ENCODE data around the gene TSHZ3.

Gene TSHZ3

DNA sequence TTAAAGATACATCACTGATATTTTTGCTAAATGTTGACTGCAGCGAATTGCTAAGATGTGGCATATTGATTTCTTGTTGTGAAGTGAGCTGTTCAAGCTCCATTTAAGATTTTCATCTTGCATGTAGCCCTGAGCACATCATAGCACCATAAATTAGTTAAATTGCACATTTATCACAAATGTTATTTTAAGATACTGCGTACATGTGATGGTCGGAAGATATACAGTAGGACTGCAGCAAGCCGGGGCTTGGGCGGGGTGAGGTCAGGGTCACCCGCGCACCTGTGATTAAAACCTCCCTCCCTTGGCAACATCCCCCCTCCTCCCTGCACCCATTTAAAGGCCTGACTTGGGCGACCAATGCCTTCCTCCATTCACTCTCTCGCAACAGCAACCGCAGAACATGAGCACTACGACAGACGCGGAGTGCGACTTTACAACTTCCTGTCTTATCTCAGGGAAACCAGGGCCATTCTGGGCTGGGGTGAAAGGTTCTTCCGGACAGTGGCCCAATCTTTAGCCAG lies 76.6 kb downstream of the TSHZ3 start:
- H3K36me3 ChIP-seq (replicated peaks): no peaks in the 10 kb centered on the region
- no peaks in the 10 kb centered on the region for H3K4me1 ChIP-seq
- H3K9me3 ChIP-seq: no peaks in the 10 kb centered on the region
- no peak overlapping the region for H3K4me3 ChIP-seq
- in situ Hi-C loops (cut with MboI; ENCODE audit: low sequenced_read_pairs): no loop called here
- H3K27me3 ChIP-seq (ENCODE audit: low read depth): no peaks in the 10 kb centered on the region
- DNase-seq (ENCODE audit: low spot score in 2 of 2): no peak

DNA sequence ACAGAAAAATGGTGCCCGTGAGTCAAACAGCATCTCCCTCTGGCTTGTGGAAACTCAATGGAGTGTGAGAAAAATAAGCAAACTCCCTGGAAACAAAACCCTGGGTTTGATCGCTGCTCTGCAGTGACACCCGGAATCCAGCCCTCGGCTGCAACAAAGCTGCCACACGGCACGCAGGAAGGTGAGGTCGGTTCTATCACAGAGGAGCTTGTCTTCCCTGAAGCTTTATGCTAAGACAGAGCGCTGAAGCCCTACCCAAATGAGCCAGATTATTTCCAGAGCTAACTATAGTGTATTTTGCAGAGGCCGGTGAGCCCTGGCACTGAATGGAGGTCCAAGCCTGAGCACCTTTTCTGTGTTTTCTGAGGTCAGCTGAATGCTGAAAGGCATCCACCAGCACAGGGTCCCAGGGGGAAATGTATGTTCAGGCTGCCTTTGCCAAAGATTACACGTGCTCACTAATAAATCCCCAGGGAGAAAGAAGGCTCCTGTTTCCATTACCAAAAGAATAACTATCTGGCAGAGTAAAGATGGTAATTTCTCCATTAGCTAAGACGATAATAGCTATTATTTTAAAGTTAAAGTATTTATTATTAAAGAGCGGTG lies 77.8 kb downstream of the TSHZ3 start:
- Histone ChIP-seq H3K36me3 (replicated peaks) (no peaks in the 10 kb centered on the region), H3K4me1 (no peaks in the 10 kb centered on the region), H3K9me3 (no peaks in the 10 kb centered on the region), H3K4me3 (no peak overlapping the region), H3K27me3 (ENCODE audit: low read depth) (no peaks in the 10 kb centered on the region)
- in situ Hi-C loops (cut with MboI; ENCODE audit: low sequenced_read_pairs): no loop called here
- DNase-seq (ENCODE audit: low spot score in 2 of 2): no peak

DNA sequence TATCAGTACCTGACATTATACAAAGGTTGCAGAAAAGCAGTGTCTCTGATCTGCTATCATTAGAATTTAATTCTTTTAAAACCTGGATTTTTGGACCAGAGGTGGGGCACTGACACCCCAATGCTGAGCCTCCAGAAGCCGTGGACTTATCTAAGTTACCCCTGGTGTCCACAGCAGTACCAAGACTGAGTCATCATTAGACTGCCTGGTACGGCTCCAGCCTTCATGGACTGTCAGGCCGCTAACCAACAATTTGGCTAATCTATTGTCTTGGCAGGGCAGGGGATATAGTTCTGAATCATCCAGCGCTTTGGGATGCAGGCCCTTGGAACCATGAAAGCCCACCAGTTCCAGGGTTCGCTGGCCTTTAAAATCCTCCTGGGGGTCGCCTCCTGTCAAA lies 78.3 kb downstream of the TSHZ3 start:
- in situ Hi-C loops (cut with MboI; ENCODE audit: low sequenced_read_pairs): no loop called here
- no peaks in the 10 kb centered on the region for H3K9me3 ChIP-seq
- DNase-seq (ENCODE audit: low spot score in 2 of 2): no peak
- no peaks in the 10 kb centered on the region for H3K4me1 ChIP-seq
- H3K36me3 ChIP-seq (replicated peaks): no peaks in the 10 kb centered on the region
- H3K27me3 ChIP-seq (ENCODE audit: low read depth): no peaks in the 10 kb centered on the region
- H3K4me3 ChIP-seq: no peak overlapping the region

DNA sequence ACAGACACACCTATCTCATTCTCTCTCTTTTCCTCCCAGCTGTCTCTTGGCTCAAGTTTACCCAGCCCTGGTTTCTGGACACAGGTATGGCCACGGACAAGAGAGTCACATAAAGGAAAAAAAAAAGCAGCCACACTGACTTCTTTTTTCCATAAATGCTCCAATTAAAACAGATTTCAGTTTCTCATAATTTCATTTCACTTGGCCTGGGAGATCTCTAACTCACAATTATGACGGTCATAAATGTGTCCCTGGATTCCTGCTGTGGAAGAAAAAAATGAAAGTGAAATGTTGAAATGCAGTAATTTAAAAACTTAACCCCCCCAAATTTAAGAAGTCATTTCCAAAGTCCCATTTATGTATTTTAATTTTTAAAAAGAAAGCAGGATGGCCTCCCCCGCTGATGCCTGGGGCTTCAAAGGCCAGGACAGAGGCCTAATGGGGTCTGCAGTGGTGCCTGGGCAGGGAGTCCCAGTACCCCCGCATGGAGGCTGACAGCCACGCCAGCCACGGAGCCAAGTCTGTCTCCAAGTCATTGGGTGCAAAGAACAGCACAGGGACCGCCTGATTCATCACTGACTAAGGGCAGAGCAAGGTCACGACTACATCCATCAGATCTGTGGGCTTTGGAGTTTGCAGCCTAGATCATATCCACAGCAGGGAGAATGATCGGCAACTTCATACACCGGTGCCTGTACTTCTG lies 79.7 kb downstream of the TSHZ3 start:
- no peaks in the 10 kb centered on the region for H3K27me3 ChIP-seq (ENCODE audit: low read depth)
- H3K4me1 ChIP-seq: no peaks in the 10 kb centered on the region
- DNase-seq (ENCODE audit: low spot score in 2 of 2): no peak
- no peaks in the 10 kb centered on the region for H3K36me3 ChIP-seq (replicated peaks)
- no peak overlapping the region for H3K4me3 ChIP-seq
- in situ Hi-C loops (cut with MboI; ENCODE audit: low sequenced_read_pairs): no loop called here
- no peaks in the 10 kb centered on the region for H3K9me3 ChIP-seq

DNA sequence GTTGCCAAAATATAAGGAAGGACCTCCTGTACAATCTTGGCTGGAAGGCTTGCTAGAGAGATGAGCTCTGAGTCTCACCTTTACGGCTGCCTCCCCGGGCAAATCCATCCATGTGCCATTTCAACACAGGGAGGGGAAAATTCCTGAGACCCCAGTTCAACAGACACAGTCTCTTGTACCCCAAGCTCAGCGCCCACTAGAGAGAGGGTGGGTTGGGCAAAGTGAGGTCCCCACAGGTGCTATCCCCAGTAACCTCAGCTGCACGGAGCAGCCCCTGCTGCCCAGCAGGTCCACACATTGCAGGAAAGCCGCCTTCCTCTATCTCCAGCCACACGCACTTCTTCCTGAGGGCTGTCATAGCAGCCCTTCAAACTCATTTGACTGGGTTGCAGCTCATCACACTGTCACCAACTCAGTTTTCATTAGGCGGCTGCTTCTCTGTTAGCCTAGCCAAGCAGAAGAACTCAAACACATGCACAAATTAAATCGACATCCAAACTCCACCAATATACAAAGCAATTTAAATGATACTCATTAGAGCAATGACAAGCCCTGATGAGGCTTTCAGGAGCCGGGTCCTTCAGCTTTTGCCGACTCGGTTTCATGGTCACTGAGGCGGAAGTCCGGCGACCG lies 80.4 kb downstream of the TSHZ3 start:
- no peaks in the 10 kb centered on the region for H3K27me3 ChIP-seq (ENCODE audit: low read depth)
- DNase-seq (ENCODE audit: low spot score in 2 of 2): no peak
- in situ Hi-C loops (cut with MboI; ENCODE audit: low sequenced_read_pairs): no loop called here
- H3K4me1 ChIP-seq: no peaks in the 10 kb centered on the region
- no peaks in the 10 kb centered on the region for H3K36me3 ChIP-seq (replicated peaks)
- H3K9me3 ChIP-seq: no peaks in the 10 kb centered on the region
- no peak overlapping the region for H3K4me3 ChIP-seq

DNA sequence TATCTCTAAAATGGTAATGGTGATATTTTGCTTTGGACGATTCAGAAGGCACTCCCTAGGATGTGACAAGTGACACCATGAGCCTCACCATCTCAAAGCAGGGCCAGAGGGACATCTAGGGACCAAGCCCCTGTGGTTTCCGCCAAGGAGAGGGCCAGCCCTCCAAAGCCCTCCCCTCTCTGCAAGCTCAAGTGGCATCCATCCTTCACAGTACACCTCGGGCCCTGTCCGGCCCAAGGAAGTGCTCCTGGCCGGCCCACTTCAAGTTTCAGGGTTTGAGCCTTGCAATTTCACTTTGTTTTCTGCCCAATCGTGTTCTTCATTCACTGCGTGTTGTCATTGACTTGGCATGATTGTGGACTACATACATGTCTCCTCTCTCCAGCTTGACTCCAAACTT lies 82.5 kb downstream of the TSHZ3 start:
- no peaks in the 10 kb centered on the region for H3K36me3 ChIP-seq (replicated peaks)
- no peak for DNase-seq (ENCODE audit: low spot score in 2 of 2)
- in situ Hi-C loops (cut with MboI; ENCODE audit: low sequenced_read_pairs): no loop called here

DNA sequence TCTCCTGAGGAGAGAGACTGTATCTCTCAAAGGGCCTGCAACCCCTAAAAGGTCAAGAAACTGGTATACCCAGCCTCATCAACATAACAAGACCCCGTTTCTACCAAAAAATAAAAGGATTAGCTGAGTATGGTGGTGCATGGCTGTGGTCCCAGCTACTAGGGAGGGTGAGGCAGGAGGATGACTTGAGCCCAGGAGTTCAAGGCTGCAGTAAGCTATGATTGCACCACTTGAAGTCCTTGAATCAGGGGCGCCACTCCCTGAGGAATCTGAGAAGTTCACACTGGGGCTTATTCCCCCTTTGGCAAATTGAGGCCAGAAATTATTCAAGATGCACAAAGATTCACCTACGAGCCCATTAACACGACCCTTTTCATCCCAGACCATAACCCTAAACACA lies 83.0 kb downstream of the TSHZ3 start:
- Histone ChIP-seq H3K4me3 (no peak overlapping the region), H3K4me1 (no peaks in the 10 kb centered on the region), H3K36me3 (replicated peaks) (no peaks in the 10 kb centered on the region), H3K9me3 (no peaks in the 10 kb centered on the region), H3K27me3 (ENCODE audit: low read depth) (0 out of 2 replicates have a peak, but pooled peaks cover 2% of the 10 kb centered on the region)
- DNase-seq (ENCODE audit: low spot score in 2 of 2): no peak
- in situ Hi-C loops (cut with MboI; ENCODE audit: low sequenced_read_pairs): no loop called here

More for the DNA sequence above, 82.5 kb downstream of the TSHZ3 start:
- H3K27me3 ChIP-seq (ENCODE audit: low read depth): 0 out of 2 replicates have a peak, but pooled peaks cover 2% of the 10 kb centered on the region
- no peaks in the 10 kb centered on the region for H3K9me3 ChIP-seq
- H3K4me1 ChIP-seq: no peaks in the 10 kb centered on the region
- H3K4me3 ChIP-seq: no peak overlapping the region

DNA sequence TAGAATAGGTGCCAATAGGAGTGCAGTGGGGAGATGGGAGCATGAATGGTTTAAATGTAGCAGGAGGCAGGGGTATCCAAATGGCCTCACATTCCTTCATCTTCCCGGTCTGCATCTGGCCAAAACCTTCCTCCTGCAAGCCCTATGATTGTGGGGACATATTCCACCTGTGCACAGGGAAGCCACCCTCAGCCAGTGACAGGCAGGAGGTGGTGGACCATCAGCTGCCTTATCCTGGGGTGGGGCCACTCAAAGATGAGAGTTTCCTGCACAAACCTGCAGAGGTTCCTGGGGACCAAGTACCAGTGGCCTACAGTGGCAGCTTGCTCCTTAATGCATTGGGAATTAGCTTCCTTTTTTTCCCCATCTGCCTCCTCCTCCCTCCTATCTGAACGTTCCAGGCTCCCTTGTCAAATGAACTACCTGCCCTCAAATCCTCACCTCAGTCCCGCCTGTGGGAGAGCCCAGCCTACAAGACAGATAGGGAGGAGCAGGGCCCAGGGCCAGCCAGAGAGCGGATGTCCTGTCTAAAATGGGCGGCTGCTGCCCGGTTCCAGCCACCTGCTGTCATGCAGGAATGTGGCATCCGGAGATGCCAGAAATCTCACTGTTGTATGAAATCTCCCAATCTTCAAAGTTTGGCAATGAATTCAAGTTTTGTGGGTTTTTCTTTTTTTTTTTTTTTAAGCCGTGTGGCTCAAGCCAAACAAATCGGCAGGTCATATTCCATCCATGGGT lies 85.0 kb downstream of the TSHZ3 start:
- Histone ChIP-seq H3K4me1 (no peaks in the 10 kb centered on the region), H3K27me3 (ENCODE audit: low read depth) (0 out of 2 replicates have a peak, but pooled peaks cover 2% of the 10 kb centered on the region), H3K36me3 (replicated peaks) (no peaks in the 10 kb centered on the region), H3K4me3 (no peak overlapping the region), H3K9me3 (no peaks in the 10 kb centered on the region)
- DNase-seq (ENCODE audit: low spot score in 2 of 2): no peak
- in situ Hi-C loops (cut with MboI; ENCODE audit: low sequenced_read_pairs): no loop called here

DNA sequence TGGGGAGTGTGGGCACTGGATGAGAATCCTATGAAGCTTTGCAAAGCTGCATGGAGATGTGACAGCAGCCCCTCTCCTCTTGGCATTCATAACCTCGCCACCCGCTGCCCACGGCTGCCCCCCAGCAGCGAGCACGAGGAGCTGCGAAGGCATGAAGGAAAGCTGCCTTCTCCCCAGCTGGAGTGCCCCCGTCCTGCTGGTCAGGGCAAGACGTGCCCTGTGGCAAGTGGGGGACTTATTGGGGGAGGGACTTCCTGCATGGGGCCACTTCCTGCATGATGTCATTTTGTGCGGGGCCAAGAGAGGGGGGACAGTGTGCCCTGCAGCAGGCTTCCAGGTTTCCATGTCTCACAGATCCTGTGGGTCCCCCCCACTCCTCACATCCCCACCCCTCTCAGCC lies 85.9 kb downstream of the TSHZ3 start:
- DNase-seq (ENCODE audit: low spot score in 2 of 2): no peak
- H3K27me3 ChIP-seq (ENCODE audit: low read depth): 0 out of 2 replicates have a peak, but pooled peaks cover 2% of the 10 kb centered on the region
- in situ Hi-C loops (cut with MboI; ENCODE audit: low sequenced_read_pairs): no loop called here
- H3K36me3 ChIP-seq (replicated peaks): no peaks in the 10 kb centered on the region
- no peak overlapping the region for H3K4me3 ChIP-seq
- no peaks in the 10 kb centered on the region for H3K4me1 ChIP-seq
- no peaks in the 10 kb centered on the region for H3K9me3 ChIP-seq

DNA sequence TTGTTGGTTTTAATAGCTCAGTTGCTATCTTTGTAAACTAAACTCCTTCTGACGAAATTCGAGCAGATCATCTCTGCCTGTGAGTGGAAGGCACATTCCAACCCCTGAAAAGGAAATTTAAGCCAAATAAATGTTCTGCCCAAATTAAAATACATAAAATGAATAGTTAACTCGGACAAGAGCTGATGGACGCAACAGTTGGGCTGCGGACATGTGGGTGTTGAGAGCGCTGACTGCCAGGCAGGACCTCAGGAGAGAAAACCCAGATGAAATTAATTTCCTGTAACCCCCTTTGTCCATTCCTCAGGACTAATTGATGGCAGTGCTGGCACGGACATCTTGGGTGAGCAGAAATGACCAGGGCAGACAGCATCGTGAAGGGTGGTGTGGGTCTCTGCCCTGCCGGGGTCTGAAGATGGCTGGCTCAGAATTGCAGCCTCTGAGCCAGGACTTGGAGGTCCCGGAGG lies 86.5 kb downstream of the TSHZ3 start:
- Histone ChIP-seq H3K4me3 (no peak overlapping the region), H3K9me3 (no peaks in the 10 kb centered on the region), H3K36me3 (replicated peaks) (no peaks in the 10 kb centered on the region), H3K4me1 (no peaks in the 10 kb centered on the region), H3K27me3 (ENCODE audit: low read depth) (0 out of 2 replicates have a peak, but pooled peaks cover 2% of the 10 kb centered on the region)
- no peak for DNase-seq (ENCODE audit: low spot score in 2 of 2)
- in situ Hi-C loops (cut with MboI; ENCODE audit: low sequenced_read_pairs): no loop called here

DNA sequence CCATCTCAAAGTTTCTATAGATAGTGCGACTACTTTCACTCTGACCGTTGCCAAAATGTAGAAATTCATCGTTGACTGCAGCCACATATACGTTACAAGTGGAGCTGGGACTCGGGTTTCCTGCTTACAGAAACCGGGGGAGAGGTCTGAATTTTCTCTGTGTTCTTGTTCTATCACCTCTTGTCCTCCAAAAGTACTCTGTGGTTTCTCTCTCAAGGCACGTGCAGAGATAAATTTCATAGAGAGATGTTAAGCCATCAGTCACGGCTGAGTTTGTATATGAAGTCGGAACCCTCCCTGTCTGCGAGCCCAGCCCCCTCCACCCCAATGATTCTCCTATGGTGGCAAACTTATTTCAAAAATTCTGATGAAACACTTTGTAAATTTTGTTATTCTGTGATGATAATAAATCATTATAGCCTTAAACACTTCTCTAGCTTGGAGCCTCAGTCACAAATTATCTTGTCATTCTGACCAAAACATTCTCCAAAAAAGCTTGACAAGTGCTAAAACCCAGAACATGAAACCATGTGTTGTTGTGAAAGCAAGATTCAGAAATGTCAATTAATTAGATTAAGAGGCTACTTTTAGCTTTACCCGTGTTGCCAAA lies 87.5 kb downstream of the TSHZ3 start:
- H3K4me1 ChIP-seq: no peaks in the 10 kb centered on the region
- DNase-seq (ENCODE audit: low spot score in 2 of 2): no peak
- in situ Hi-C loops (cut with MboI; ENCODE audit: low sequenced_read_pairs): no loop called here

DNA sequence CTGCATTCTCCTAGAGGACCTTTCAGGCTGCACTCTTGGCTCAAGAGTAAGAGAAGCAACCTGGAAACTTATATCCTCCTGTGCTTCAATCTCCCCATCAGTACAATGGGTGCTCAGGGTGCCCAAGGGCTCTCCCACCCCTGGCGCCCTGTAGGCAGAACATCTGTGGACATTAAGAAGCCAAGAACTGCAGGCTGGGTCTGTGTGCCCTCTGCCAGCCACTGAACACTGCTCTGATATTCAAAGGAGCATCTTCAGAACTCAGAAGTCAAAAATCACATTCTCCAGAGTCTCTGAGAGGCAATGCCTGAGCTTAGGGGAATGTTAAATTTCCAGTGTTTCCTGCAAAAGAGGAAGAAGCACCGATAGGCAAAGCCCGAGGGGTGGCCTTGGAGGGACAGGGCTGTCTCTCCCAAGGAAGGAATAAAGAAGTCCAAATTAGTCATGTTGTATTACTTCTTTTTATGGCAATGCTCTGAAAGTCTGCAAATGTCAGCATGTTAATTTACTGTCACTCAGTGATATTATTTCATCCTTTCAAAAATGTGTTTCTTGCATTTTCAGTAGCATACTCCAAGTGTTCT lies 88.1 kb downstream of the TSHZ3 start:
- Histone ChIP-seq H3K4me3 (no peak overlapping the region), H3K4me1 (no peaks in the 10 kb centered on the region), H3K36me3 (replicated peaks) (no peaks in the 10 kb centered on the region), H3K27me3 (ENCODE audit: low read depth) (0 out of 2 replicates have a peak, but pooled peaks cover 2% of the 10 kb centered on the region), H3K9me3 (no peaks in the 10 kb centered on the region)
- DNase-seq (ENCODE audit: low spot score in 2 of 2): no peak
- in situ Hi-C loops (cut with MboI; ENCODE audit: low sequenced_read_pairs): no loop called here

More for the DNA sequence above, 87.5 kb downstream of the TSHZ3 start:
- Histone ChIP-seq H3K4me3 (no peak overlapping the region), H3K9me3 (no peaks in the 10 kb centered on the region), H3K36me3 (replicated peaks) (no peaks in the 10 kb centered on the region), H3K27me3 (ENCODE audit: low read depth) (0 out of 2 replicates have a peak, but pooled peaks cover 2% of the 10 kb centered on the region)

All from HAP-1 (cell line).